Neuronal stem cell (in vitro differentiated cells): ENCODE data around the gene PDPK1.
"Not testable (repeated sequence)": the region's sequence is repeated elsewhere in the genome, so short reads cannot be mapped to it uniquely, and the experiment has no call there.

Source experiments
- DNase-seq: peaks from one replicate; pipeline ENCODE4 v3.0.0-alpha.2; 2013; ENCODE audit warnings: low spot score
- H2AFZ ChIP-seq: one replicate; pipeline ENCODE4 v1.6.1; 2013; ENCODE audit warnings: mild to moderate bottlenecking, low read length, inconsistent platforms
- H2AK5ac ChIP-seq: 2 replicates; pipeline ENCODE4 v1.6.1; 2013; ENCODE audit warnings: low read depth, mild to moderate bottlenecking, inconsistent platforms, low read length, moderate library complexity, mixed read lengths
- H2BK120ac ChIP-seq: 2 replicates; pipeline ENCODE4 v1.6.1; 2013; ENCODE audit warnings: low read depth, mild to moderate bottlenecking, inconsistent platforms, low read length, moderate library complexity, mixed read lengths
- H2BK12ac ChIP-seq: one replicate; pipeline ENCODE4 v1.6.1; 2013; ENCODE audit warnings: low read length, inconsistent platforms
- H2BK15ac ChIP-seq: 2 replicates; pipeline ENCODE4 v1.6.1; 2013; ENCODE audit warnings: mild to moderate bottlenecking, low read length, inconsistent platforms, mixed read lengths
- H2BK5ac ChIP-seq: one replicate; pipeline ENCODE4 v1.6.1; 2013; ENCODE audit warnings: inconsistent platforms, mild to moderate bottlenecking, low read length, moderate library complexity
- H3K14ac ChIP-seq: one replicate; pipeline ENCODE4 v1.6.1; 2013; ENCODE audit warnings: low read length, inconsistent platforms
- H3K18ac ChIP-seq: 2 replicates; pipeline ENCODE4 v1.6.1; 2013; ENCODE audit warnings: low read length, inconsistent platforms
- H3K23ac ChIP-seq: 2 replicates; pipeline ENCODE4 v1.6.1; 2013; ENCODE audit warnings: low read depth, mild to moderate bottlenecking, mixed read lengths, low read length, inconsistent platforms; ENCODE audit not compliant: poor library complexity
- H3K27ac ChIP-seq: replicated peaks from 3 replicates; pipeline ENCODE4 v1.5.1; 2013; ENCODE audit warnings: low read length, inconsistent platforms
- H3K27me3 ChIP-seq, 3 experiments: 2 replicates each; pipeline ENCODE4 v1.6.1; 2013; ENCODE audit warnings: low read length in 3 of 3, mild to moderate bottlenecking in 2 of 3, inconsistent platforms in 1 of 3, low read depth in 1 of 3, mixed read lengths in 1 of 3, moderate library complexity in 1 of 3; ENCODE audit not compliant: control insufficient read depth in 3 of 3, insufficient read depth in 3 of 3
- H3K36me3 ChIP-seq, 2 donors: replicated peaks in 1 of 2; 2 replicates each; pipeline ENCODE4 v1.6.1; 2013; ENCODE audit warnings: low read length in 2 of 2; ENCODE audit not compliant: control insufficient read depth in 2 of 2, insufficient read depth in 2 of 2
- H3K4ac ChIP-seq: 2 replicates; pipeline ENCODE4 v1.6.1; 2013; ENCODE audit warnings: inconsistent platforms, mild to moderate bottlenecking, low read length, moderate library complexity
- H3K4me1 ChIP-seq, 2 donors: 1 replicate in 1 of 2; 2 replicates in 1 of 2; pipeline ENCODE4 v1.6.1; 2013; ENCODE audit warnings: low read length in 2 of 2, low read depth in 1 of 2; ENCODE audit not compliant: control insufficient read depth in 2 of 2, insufficient read depth in 1 of 2
- H3K4me2 ChIP-seq: one replicate; pipeline ENCODE4 v1.6.1; 2013; ENCODE audit warnings: mild to moderate bottlenecking, low read length, inconsistent platforms; ENCODE audit not compliant: insufficient read depth, poor library complexity, severe bottlenecking
- H3K4me3 ChIP-seq, 2 donors: 2 replicates each; pipeline ENCODE4 v1.5.1; 2013; ENCODE audit warnings: low read length in 2 of 2, mild to moderate bottlenecking in 2 of 2, inconsistent platforms in 1 of 2, moderate library complexity in 1 of 2
- H3K79me1 ChIP-seq: one replicate; pipeline ENCODE4 v1.6.1; 2013; ENCODE audit warnings: low read depth, mild to moderate bottlenecking, inconsistent platforms, low read length, moderate library complexity
- H3K9ac ChIP-seq: one replicate; pipeline ENCODE4 v1.6.1; 2013; ENCODE audit warnings: mild to moderate bottlenecking, low read depth, low read length, inconsistent platforms; ENCODE audit not compliant: poor library complexity
- H3K9me3 ChIP-seq, 2 donors: replicated peaks in 1 of 2; 2 replicates each; pipeline versions ENCODE3 to v1.6.1; 2013; ENCODE audit warnings: low read length in 2 of 2, mild to moderate bottlenecking in 2 of 2, inconsistent platforms in 1 of 2, low read depth in 1 of 2, mixed read lengths in 1 of 2, moderate library complexity in 1 of 2; ENCODE audit not compliant: control insufficient read depth in 2 of 2, insufficient read depth in 1 of 2
- H4K8ac ChIP-seq: one replicate; pipeline ENCODE4 v1.6.1; 2013; ENCODE audit warnings: low read depth, mild to moderate bottlenecking, inconsistent platforms, low read length, moderate library complexity
- H4K91ac ChIP-seq: one replicate; pipeline ENCODE4 v1.6.1; 2013; ENCODE audit warnings: low read length, low read depth, mild to moderate bottlenecking, inconsistent platforms; ENCODE audit not compliant: poor library complexity
- WGBS, 2 donors: extraction: QIAGEN DNeasy Blood & Tissue Kit; methylation state at CpG; one replicate each; pipeline ENCODE4 v1.1.7; 2013; ENCODE audit warnings: missing lambda C conversion rate in 2 of 2, mixed read lengths in 1 of 2; ENCODE audit not compliant: insufficient read length in 2 of 2, insufficient replicate concordance in 1 of 2; ENCODE audit errors: extremely low coverage in 2 of 2; 5-methylcytosine and 5-hydroxymethylcytosine counted together

PDPK1 gene

GRCh38 chr16:2609345-2609744, 71.5 kb downstream of the PDPK1 start:
- not testable (repeated sequence) for H4K8ac ChIP-seq, H3K14ac ChIP-seq, H3K4me1 ChIP-seq, H3K18ac ChIP-seq, H3K9me3 ChIP-seq, H3K4ac ChIP-seq, H2BK12ac ChIP-seq, H2BK5ac ChIP-seq, H2BK120ac ChIP-seq, H3K79me1 ChIP-seq, H3K4me3 ChIP-seq, DNase-seq, H3K9ac ChIP-seq, H3K27me3 ChIP-seq, H3K23ac ChIP-seq, H3K27ac ChIP-seq, H3K4me2 ChIP-seq, H2AFZ ChIP-seq, H2BK15ac ChIP-seq, H2AK5ac ChIP-seq, H4K91ac ChIP-seq
- no CpG with 5 or more reads among the region's 11 CpGs for WGBS, 2 donors
- H3K36me3 ChIP-seq: peaks cover 9 to 17% of the 10 kb centered on the region in 2 donors

- Histone ChIP-seq H3K4ac (no peak overlapping the region), H3K9me3 (no peaks in the 10 kb centered on the region), H2BK12ac (no peak overlapping the region), H3K4me1 (no peaks in the 10 kb centered on the region), H2BK5ac (no peak overlapping the region), H3K23ac (no peak overlapping the region), H3K18ac (no peak overlapping the region), H4K8ac (no peak overlapping the region), H2BK120ac (no peak overlapping the region), H2BK15ac (no peak overlapping the region), H4K91ac (no peak overlapping the region), H3K36me3 (peaks cover 12 to 22% of the 10 kb centered on the region in 2 donors), H3K9ac (no peak overlapping the region), H3K4me3 (peak overlapping the region in 1 of 2 donors; percentile 4), H2AFZ (no peak overlapping the region), H3K4me2 (no peak overlapping the region), H3K27ac (no peak overlapping the region), H3K79me1 (peaks cover 9% of the 10 kb centered on the region), H2AK5ac (no peak overlapping the region), H3K27me3 (no peaks in the 10 kb centered on the region), H3K14ac (no peak overlapping the region)
- no peak for DNase-seq
- no CpG with 5 or more reads among the region's 12 CpGs for WGBS, 2 donors
Measured at GRCh38 chr16:2609827-2610470, 72.1 kb downstream of the PDPK1 start.

DNA sequence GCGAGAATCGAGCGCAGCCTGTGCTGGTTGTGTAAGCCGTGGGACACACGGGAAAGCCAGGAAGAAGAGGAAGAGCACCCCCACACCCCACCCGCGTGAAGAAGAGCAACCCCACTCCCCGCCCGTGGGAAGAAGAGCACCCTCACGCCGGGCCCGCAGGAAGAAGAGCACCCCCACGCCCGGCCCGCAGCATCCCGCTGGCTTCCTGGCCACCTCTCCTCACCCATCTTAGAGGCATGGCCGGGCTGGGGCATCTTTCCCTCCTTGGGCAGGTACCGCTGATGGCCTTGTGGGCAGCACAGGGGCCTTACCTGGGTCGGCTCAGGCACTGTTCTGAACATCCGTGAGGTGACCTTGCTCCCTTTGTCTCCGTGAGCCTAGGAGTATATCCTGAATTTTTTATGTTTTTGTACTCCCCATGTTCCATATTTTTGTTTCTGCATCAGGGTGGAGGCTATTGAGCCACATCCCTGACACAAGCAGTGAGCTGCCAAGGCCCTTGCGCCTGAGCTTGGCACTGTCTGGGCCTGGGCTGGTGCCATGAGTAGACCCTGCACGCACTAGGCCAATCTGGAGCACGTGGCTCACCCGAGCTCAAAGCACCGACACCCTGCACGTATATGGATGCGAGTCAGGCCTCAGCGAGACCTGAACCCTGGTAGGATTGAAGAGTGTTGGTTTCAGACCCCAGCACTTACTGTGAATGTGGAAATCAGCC, 73.1 kb downstream of the PDPK1 start:
- Histone ChIP-seq H3K4me2 (no peak overlapping the region), H2BK120ac (no peak overlapping the region), H3K36me3 (peaks cover 13 to 24% of the 10 kb centered on the region in 2 donors), H3K4me1 (no peaks in the 10 kb centered on the region), H3K27ac (no peak overlapping the region), H4K8ac (peak overlapping the region; percentile 6), H3K4ac (no peak overlapping the region), H4K91ac (no peak overlapping the region), H2AK5ac (no peak overlapping the region), H2AFZ (no peak overlapping the region), H2BK12ac (no peak overlapping the region), H3K14ac (no peak overlapping the region), H3K23ac (no peak overlapping the region), H2BK15ac (no peak overlapping the region), H3K9me3 (no peaks in the 10 kb centered on the region), H3K79me1 (peaks cover 9% of the 10 kb centered on the region), H3K27me3 (no peaks in the 10 kb centered on the region), H2BK5ac (no peak overlapping the region), H3K4me3 (no peak overlapping the region), H3K18ac (no peak overlapping the region), H3K9ac (no peak overlapping the region)
- DNase-seq: no peak
- no CpG with 5 or more reads among the region's 29 CpGs for WGBS, 2 donors

- WGBS, 2 donors: no CpG with 5 or more reads among the region's 12 CpGs
- DNase-seq: no peak
Measured at GRCh38 chr16:2611499-2611862, 73.7 kb downstream of the PDPK1 start.

More at GRCh38 chr16:2611499-2611862, 73.7 kb downstream of the PDPK1 start:
- Histone ChIP-seq H3K79me1 (peaks cover 9% of the 10 kb centered on the region), H4K91ac (no peak overlapping the region), H2AK5ac (no peak overlapping the region), H3K4me1 (no peaks in the 10 kb centered on the region), H2BK12ac (no peak overlapping the region), H3K4ac (no peak overlapping the region), H2BK15ac (no peak overlapping the region), H3K9me3 (no peaks in the 10 kb centered on the region), H2BK5ac (no peak overlapping the region), H2AFZ (no peak overlapping the region), H3K4me2 (no peak overlapping the region), H3K27me3 (no peaks in the 10 kb centered on the region), H3K4me3 (no peak overlapping the region), H3K18ac (no peak overlapping the region), H3K27ac (no peak overlapping the region), H2BK120ac (no peak overlapping the region), H4K8ac (no peak overlapping the region), H3K36me3 (peaks cover 13 to 24% of the 10 kb centered on the region in 2 donors), H3K23ac (no peak overlapping the region), H3K9ac (no peak overlapping the region), H3K14ac (no peak overlapping the region)
